GM18502 (cell line): ENCODE measurements around the gene FAM200A.
"Not testable (repeated sequence)": the region's sequence is repeated elsewhere in the genome, so short reads cannot be mapped to it uniquely, and the experiment has no call there.

ENCODE experiments used
- ATAC-seq: cut with Tn5 transposase; IDR thresholded peaks from one replicate; pipeline ENCODE4 v1.9.1; 2021; ENCODE audit warnings: mild to moderate bottlenecking; ENCODE audit not compliant: unreplicated experiment, poor library complexity

FAM200A gene

DNA sequence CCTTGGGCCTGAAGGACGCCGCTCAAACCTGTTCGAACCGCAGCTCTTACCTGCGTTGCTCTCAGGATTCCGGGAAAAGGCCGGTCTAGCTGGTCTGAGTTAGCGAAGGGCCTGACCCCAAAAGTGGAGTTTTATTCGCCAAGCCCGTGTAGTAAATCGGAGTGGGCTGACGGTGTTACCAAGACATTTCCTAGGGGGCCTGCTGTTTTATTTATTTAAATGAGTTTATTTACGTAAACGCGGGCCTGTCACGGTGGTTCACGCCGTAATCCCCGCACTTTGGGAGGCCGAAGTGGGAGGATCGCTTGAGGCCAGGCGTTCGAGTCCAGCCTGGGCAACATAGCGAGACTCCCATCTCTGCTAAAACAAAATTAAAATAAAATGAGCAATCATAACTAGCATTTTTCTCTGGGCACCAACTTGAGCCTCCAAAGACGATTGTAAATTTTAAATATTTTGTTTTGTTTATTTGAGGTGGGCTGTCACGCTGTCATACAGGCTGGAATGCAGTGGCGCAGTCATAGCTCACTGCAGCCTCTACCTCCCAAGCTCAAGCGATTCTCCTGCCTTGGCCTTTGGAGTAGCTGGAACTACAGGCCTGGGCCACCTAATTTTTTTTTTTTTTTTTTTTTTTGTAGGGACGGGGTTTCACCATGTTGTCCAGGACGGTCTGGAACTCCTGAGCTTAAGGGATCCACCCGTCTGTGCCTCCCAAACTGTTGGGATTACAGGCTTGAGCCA lies 7.4 kb upstream of the FAM200A start:
- no peak for ATAC-seq

DNA sequence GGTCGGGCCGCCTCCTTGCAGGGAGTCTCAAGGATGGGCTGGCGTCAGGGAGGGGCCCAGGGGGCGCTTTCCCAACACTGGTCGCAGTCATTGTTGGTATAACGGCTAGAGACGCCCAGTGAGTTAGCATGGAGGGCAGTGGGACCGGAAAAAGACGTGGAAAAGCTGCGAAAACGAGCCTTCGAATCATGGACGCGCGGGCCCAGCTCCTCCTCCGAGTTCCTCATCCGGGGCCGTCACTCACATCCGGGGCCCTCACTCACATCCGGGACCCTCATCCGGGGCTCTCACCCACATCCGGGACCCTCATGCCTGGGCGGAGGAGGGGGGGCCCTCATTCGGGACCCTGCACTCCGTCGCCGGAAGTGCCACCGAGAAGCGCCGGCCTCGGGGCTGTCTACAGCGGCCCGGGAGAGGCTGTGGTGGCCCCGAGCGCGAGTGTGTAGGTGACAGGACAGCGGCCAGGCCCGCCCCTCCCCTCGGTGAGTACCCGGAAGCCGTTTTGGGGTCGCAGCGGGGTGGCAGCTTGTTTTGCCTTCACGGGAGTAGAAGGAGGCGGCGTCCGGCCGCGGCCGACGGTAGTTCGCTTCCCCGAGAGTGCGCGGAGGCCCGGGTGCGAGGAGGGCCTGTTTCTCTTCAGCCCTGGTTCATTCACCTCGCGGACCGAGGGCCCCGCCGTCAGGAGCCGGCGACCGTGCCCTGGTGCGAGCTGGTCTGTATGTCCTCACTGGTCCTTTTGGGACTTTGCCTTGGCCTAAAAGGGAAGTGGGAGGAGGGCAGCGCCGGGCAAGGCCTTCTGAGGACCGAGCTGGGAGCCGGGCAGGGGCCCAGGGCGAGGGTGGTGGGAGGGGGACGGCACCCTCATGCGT lies 6.6 kb upstream of the FAM200A start, which contains the start of gene ZNF655:
Gene ZNF655, plus strand, starts transcription at position 337 of the 869 bp plus-strand sequence. CDS start 1,918 bp downstream, outside the sequence.
- ATAC-seq = peak; percentile 85

- ATAC-seq = peak; percentile 52
Measured at GRCh38 chr7:99557940-99558305, 6.0 kb upstream of the FAM200A start.

DNA sequence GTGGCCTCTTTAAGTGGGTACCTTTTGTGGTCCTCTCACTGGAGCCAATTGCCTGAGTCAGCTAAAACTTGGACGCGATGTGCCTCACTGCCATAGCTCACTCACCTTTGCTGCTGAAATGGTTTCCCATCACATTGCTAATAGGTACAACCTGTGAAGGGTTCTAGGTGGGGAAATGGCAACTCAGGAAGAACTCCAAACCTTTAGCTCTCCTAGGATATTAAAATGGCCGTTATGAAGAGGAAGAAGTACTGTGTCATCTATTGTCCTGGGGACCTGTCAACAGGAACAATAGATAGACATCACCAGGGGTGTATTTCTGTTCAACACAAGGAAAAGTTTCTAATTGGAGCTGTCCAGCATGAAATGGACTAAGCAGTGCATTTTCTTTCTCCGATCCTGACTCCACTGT lies 5.3 kb upstream of the FAM200A start:
- no peak for ATAC-seq

- no peak for ATAC-seq
Measured at GRCh38 chr7:99554939-99555338, 3.0 kb upstream of the FAM200A start.

DNA sequence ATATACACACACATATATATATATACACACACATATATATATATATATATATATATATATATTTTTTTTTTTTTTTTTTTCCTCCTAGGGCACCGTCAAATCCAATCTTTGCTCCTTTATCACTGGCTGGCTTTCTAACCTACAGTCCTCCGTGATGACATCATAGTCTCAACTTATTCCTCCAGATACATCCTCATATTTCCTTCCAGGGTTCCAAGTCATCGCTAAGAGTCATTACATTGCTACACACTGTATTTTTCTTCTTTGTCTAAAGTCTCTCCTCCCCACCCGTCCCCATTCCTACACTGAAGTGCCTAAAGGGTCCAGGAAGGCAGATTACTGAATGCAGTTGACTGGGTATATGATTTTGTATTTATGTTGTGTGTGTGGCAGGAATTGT lies 1.1 kb upstream of the FAM200A start:
- ATAC-seq = no peak

GRCh38 chr7:99551334-99551733 lies 580 bp downstream of the FAM200A start:
- no peak for ATAC-seq

- not testable (repeated sequence) for ATAC-seq
Measured at GRCh38 chr7:99549545-99549944, 2.4 kb downstream of the FAM200A start.

DNA sequence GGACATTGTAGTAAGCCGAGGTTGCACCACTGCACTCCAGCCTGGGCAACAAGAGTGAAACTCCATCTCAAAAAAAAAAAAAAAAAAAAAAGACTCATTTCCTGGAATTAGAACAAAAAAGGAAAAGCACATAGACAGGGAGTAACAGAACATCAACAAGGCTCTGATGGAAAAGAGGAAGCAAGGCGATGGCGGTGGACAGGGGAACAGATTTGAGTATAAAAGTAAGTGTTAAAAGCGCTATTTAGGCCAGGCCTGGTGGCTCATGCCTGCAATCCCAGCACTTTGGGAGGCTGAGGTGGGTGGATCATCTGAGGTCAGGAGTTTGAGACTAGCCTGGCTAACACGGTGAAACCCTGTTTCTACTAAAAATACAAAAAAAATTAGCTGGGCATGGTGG lies 6.6 kb downstream of the FAM200A start:
- ATAC-seq = not testable (repeated sequence)

- no peak for ATAC-seq
Measured at GRCh38 chr7:99543916-99544315, 8.0 kb downstream of the FAM200A start.

DNA sequence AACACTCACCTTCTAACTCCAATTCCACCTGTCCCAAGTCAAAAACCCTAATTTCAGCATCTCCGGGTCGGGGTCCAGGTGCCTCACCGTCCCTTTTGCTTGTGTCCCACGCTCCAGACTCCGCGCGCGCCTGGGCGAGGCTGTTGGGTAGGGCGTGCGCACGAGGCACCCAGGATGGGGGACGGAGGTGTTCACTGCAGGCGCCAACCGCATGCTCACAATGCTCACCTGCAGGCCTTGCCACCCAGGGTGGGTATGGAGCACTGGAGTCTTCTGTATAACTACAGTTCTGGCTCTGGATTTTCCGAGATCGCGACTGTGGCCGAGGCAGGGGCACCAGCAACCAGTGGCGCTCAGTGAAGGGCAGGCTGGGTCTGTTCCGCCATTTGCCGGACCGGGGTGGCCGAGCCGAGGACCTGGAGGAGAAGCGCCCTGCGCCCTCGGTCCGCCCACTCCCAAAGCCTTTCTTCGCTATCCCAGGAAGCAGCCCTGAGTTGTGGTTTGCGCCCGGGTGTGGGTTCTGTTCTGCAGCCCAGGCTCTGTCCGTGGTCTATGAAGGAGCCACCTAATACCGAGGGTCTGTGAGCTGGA lies 8.7 kb downstream of the FAM200A start:
- ATAC-seq = no peak

GRCh38 chr7:99541212-99541611 lies 10.7 kb downstream of the FAM200A start:
- no peak for ATAC-seq

- no peak for ATAC-seq
Measured at GRCh38 chr7:99540542-99540941, 11.4 kb downstream of the FAM200A start.

DNA sequence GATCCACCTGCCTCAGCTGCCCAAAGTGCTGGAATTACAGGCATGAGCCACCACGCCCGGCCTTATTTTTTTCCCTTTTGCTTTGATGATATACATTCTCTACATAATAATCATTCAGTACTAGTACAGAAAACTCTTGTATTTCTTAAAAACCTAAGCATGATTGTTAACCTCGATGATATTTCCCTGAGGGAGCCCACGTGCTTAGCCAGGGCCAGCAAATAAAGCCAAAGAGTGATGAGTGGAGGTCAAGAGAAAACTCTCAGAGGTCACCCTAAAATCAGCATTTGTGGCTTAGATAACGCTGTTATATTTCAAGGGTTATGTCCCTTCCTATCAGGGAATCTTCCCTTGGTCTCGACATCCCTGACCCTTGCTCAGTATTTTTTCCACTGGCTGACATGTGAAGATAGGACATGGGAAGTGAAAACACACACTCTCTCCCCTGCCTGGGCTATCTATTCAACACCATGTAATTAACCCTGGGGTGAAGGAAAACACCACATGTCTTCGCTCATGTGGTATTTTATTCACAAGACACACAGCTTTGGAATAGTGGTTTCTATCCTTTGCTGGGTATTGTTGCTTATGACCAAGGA lies 12.6 kb downstream of the FAM200A start:
- no peak for ATAC-seq

DNA sequence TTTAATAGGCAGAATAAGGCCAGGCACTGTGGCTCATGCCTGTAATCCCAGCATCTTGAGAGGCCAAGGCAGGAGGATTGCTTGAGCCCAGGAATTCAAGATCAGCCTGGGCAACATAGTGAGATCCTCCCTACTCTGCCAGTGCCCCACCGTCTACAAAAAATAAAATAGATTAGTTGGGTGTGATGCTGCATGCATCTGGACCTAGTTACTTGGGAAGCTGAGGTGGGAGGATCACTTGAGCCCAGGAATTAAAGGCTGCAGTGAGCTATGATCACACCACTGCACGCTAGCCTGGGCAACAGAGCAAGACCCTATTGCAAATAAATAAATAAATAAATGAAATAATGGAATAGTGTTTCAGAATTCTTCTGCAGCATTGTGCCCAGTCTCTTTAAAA lies 16.2 kb downstream of the FAM200A start:
- ATAC-seq = no peak

DNA sequence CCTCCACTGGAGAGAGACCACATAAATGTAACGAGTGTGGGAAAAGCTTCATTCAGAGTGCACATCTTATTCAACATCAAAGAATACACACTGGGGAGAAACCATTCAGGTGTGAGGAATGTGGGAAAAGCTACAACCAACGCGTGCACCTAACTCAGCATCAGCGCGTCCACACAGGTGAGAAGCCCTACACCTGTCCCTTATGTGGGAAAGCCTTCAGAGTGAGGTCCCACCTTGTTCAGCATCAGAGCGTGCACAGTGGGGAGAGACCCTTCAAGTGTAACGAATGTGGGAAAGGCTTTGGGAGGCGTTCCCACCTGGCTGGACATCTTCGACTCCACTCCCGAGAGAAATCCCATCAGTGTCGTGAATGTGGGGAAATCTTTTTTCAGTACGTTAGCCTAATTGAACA lies 20.6 kb downstream of the FAM200A start:
- no peak for ATAC-seq

GRCh38 chr7:99525713-99526440 lies 26.0 kb downstream of the FAM200A start:
- ATAC-seq = no peak

DNA sequence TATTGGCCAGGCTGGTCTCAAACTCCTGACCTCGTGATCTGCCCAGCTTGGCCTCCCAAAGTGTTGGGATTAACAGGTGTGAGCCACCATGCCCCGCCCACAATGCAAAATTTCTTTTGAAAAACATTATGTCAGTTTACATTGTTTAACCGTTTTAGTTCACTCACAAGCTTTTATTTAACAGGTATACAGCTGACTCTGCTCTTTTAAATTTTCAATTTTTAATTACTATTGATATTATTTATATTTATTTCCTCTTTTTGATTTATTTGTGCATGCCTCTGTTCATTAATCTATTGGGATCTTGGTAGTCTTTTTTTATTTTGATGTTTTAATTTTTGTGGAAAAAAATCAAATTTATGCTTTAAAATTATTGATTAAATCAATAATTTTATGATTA lies 30.5 kb downstream of the FAM200A start:
- ATAC-seq = no peak

DNA sequence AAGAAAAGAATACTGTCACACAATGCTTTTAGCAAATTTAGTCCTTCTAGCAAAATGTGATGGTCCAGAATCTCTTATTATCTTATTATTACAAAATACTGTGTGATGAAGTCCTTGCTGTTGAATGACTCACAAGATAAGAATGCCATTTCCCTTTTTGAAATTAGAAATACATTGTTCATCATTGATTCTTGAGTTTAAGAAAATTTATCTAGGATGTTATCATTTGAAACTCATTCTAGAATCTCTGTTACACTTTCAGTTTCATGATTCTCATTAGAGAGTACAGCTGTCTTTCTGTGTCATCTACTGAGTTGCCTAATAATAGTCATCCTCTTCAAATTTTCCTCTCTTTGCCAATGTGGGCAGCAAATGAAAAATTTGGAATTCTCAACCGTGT lies 37.9 kb downstream of the FAM200A start:
- no peak for ATAC-seq

DNA sequence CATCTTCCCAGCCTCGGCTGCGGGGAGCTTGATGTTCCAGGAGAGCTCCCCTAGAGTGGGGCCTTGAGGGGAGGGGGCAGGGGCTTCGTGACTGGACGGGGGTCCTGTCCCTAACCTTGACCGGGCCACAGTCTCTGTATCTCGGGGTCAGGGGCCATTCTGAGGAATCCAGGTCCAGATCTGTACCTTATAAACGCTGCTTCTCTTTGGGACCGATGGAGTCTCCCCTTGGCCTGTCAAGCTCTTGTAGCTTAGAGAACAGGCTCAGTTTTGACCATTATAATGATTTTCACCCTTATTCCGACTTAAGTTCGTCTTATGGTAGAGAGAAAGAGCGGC lies 46.6 kb downstream of the FAM200A start:
- peak; percentile 7 for ATAC-seq
